HuH-7.5 (cell line): ENCODE measurements around the gene BEX4.

ENCODE experiments used
- DNase-seq: peaks from one replicate; pipeline ENCODE4 v3.0.0; 2011; ENCODE audit warnings: low spot score

BEX4 gene

GRCh38 chrX:103236296-103236695 lies 21.4 kb downstream of the BEX4 start:
- no peak for DNase-seq

- no peak for DNase-seq
Measured at GRCh38 chrX:103240155-103240554, 25.2 kb downstream of the BEX4 start.

DNA sequence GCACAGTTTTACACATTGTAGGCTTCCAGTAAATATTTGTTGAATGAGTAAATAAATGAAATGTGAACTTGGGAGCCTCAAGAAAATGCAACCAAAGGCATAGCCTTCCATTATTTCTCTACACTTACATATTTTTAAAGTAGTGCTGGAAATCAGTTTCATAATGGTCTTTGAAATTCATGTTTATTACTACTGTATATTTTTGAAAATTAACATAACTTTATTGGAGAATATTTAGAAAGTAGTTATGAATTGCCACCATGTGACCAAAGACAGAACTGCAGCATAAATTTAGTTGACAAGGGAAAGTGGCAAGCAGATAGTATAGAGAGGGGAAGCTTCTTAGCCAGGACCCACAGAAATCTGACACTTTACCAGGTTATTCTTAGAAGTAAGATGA lies 33.6 kb downstream of the BEX4 start:
- no peak for DNase-seq

DNA sequence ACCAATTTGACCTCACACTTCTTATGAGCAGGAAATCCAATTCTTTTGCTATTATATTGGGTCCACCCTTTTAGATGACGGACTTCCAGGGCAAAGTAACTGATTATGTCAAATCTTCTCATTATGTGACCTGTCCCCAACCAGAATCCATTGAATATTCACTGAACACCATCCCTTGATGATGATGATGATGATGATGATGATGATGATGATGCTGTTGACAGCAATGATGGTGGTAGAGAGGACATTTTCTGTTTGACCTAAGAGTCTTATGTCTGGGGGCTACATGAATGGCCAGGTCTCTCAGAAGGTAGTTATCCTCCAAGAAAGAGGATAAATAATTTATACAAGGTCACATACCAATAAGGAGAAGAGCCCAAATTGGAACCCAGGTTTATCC lies 34.9 kb downstream of the BEX4 start:
- no peak for DNase-seq

DNA sequence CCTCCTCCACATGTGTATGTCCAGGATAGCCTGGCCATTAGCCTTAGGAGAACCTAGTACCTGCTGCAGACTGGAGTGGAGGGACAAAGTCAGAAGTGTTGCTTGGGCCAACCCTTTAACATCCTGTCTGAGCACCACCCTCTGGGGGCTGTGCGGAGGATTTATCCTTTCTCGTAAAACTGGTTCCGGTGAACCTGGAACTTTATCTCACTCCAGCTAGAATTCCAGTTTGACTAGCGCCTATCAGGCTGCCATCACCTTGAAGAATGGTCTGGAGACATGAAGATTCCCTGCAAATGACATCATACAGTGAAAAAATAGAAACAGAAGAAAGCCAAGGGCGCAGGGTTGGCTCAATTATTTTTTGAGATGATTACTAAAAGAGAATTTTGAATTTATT lies 36.1 kb downstream of the BEX4 start:
- no peak for DNase-seq

- DNase-seq: no peak
Measured at GRCh38 chrX:103253608-103254007, 38.7 kb downstream of the BEX4 start.

- DNase-seq: no peak
Measured at GRCh38 chrX:103254171-103254824, 39.4 kb downstream of the BEX4 start.

GRCh38 chrX:103254921-103255493 lies 40.1 kb downstream of the BEX4 start, which contains the start of gene TCEAL8:
Gene TCEAL8, minus strand, starts transcription at chrX:103255155. Its CDS starts 1,176 bp downstream, at chrX:103253979.
- peak; percentile 16 for DNase-seq

- no peak for DNase-seq
Measured at GRCh38 chrX:103256651-103257050, 41.7 kb downstream of the BEX4 start.

GRCh38 chrX:103258275-103258674 lies 43.4 kb downstream of the BEX4 start:
- no peak for DNase-seq
